HG02678 (cell line): Measurements from ENCODE around the gene ANGPTL3.
"Not testable (repeated sequence)": the region's sequence is repeated elsewhere in the genome, so short reads cannot be mapped to it uniquely, and the experiment has no call there.

ENCODE experiments used
- ATAC-seq: cut with Tn5 transposase; IDR thresholded peaks from one replicate; pipeline ENCODE4 v1.9.1; 2021; ENCODE audit warnings: mild to moderate bottlenecking, moderate library complexity; ENCODE audit not compliant: unreplicated experiment

ANGPTL3 gene, protein sequence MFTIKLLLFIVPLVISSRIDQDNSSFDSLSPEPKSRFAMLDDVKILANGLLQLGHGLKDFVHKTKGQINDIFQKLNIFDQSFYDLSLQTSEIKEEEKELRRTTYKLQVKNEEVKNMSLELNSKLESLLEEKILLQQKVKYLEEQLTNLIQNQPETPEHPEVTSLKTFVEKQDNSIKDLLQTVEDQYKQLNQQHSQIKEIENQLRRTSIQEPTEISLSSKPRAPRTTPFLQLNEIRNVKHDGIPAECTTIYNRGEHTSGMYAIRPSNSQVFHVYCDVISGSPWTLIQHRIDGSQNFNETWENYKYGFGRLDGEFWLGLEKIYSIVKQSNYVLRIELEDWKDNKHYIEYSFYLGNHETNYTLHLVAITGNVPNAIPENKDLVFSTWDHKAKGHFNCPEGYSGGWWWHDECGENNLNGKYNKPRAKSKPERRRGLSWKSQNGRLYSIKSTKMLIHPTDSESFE

DNA sequence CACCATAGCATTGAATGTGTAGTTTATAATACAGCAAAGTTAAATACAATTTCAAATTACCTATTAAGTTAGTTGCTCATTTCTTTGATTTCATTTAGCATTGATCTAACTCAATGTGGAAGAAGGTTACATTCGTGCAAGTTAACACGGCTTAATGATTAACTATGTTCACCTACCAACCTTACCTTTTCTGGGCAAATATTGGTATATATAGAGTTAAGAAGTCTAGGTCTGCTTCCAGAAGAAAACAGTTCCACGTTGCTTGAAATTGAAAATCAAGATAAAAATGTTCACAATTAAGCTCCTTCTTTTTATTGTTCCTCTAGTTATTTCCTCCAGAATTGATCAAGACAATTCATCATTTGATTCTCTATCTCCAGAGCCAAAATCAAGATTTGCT, at the start of gene ANGPTL3:
ANGPTL3 (plus strand) TSS at position 240 of the 400 bp plus-strand sequence; CDS start at position 287, 47 bp downstream.
- no peak for ATAC-seq

DNA sequence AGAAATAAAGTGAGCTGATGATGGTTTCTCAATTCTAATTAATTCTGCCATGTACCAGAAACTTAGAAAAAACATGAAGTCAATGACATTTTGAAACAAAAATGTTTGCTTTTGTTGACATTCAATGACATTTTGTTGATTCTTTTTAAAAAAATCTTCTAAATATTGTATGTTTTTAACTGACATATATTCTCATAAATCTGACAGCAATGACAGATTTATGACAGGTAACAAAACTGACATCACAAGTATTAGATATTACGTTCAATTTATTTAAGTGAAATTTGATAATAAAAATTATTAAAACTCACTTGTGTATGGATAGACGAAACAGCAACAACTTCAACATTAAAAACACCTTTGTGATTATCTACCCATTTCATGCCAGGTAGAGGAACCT, 36.0 kb upstream of the ANGPTL3 start:
- no peak for ATAC-seq

DNA sequence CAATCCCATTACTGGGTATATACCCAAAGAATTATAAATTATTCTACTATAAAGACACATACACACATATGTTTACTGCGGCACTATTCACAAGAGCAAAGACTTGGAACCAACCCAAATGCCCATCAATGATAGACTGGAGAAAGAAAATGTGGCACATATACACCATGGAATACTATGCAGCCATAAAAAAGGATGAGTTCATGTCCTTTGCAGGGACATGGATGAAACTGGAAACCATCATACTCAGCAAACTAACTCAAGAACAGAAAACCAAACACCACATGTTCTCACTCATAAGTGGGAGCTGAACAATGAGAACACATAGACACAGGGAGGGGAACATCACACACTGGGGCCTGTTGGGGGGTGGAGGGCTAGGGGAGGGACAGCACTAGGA, 30.1 kb upstream of the ANGPTL3 start:
- not testable (repeated sequence) for ATAC-seq

DNA sequence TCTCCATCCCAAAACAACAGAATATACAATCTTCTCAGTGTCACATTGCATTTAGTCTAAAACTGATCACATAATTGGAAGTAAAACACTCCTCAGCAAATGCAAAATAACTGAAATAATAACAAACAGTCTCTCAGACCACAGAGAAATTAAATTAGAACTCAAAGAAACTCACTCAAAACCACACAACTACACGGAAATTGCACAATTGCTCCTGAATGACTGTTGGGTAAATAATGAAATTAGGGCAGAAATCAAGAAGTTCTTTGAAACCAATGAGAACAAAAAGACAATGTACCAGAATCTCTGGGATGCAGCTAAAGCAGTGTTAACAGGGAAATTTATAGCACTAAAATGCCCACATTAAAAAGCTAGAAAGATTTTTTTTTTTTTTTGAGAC, 29.4 kb upstream of the ANGPTL3 start:
- not testable (repeated sequence) for ATAC-seq

DNA sequence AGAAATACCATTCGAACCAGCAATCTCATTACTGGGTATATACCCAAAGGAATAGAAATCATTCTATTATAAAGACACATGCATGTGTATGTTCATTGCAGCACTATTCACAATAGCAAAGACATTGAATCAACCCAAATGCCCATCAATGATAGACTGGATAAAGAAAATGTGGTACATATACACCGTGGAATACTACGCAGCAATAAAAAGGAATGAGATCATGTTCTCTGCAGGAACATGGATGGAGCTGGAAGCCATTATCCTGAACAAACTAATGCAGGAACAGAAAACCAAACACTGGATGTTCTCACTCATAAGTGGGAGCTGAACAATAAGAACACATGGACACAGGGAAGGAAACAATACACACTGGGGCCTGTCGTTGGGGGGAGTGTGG, 25.8 kb upstream of the ANGPTL3 start:
- ATAC-seq: not testable (repeated sequence)

DNA sequence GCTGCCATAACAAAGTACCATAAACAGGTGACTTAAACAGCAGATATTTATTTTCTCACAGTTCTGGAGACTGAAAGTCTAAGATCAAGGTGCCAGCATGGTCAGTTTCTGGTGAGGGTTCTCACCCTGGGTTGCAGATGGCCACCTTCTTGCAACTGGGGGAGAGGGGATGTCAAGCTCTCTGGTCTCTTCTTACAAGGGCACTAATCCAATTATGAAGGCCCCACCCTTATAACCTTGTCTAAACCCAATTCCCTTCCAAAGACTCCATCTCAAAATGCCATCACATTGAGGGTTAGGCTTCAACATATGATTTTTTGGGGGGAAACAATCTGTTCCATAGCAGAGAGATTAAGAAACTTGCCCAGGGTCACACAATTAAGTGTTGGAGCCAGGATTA, 24.8 kb upstream of the ANGPTL3 start:
- no peak for ATAC-seq

DNA sequence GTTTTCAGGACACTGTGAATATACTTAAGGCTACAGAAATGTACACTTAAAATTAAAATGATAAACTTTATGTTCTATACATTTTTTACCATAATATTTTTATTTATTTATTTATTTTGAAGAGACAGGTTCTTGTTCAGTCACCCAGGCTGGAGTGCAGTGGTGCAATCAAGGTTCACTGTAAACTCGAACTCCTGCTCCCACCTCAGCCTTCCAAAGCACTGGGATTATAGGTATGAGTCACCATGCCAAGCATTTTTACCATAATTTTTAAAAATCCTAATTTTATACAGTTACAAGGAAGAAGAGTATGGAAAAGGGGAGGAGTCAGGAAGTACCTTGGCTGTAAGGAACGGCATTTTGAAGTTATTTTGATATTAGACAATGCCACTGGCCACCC, 23.6 kb upstream of the ANGPTL3 start:
- no peak for ATAC-seq

DNA sequence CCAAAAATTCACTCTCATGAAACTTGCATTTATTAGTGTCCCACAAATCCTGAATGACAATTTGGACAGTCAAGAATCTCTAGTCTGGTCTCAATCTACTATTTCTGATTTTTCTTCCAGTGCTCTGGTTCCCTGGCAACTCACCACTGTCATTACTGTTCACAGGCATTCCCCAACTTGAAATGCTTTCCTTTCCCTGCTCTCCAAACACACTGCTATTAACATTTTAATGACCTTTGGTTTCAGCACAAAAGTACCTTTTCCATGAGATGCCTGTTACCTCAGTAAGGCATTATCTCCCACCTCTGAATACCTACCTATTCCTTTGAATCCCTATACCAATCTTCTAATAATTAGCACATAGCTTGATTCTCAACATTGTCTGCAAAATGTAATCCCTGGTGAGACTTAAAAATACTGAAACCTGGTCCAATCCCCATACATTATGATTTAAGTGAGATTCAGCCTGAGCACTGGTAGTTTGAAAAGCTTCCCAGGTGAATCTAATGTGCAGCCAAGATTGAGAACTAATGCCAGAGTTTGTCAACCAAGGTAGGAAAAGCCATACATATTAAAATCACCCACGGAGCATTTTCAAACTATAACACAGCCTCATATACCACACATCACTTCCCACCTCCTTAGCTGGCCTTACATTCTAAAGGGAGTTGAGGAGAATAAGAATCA, 11.7 kb upstream of the ANGPTL3 start:
- no peak for ATAC-seq

DNA sequence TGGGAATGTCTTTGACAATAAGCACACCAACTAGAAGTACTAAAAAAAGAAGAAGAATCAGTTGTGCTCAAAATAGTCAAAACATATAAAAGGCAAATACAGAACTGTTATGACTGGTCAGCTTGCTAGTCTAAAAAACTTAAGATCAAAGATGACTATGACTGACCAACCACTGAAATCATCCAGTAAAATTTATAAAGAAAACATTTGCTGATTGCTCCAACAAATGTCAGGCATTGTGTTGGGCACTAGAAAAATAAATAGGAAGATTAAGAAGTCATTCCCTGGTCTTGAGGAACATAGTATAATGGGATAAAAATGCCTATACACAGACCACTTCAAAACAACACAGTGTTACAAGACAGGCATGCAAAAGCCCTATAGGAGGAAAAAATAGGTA, 9.3 kb upstream of the ANGPTL3 start:
- ATAC-seq: no peak

DNA sequence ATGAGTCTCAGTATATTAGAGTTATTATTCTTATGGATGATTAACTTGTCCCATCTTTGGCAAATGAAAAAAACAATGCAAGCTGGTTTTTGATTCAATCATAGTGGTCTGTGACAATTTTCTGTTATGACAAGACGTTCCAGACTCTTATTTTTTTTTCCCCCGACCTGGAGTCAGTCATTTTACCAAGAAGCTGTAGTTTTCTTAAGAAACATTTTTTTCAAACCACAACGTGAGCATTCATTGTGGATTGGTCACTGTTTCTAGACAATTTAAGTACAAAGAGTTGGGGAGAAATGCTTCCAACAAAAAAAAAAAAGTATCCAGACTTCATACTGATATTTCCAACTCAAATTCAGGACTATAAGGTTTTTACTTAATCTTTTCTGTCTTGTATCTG, 8.0 kb upstream of the ANGPTL3 start:
- no peak for ATAC-seq

DNA sequence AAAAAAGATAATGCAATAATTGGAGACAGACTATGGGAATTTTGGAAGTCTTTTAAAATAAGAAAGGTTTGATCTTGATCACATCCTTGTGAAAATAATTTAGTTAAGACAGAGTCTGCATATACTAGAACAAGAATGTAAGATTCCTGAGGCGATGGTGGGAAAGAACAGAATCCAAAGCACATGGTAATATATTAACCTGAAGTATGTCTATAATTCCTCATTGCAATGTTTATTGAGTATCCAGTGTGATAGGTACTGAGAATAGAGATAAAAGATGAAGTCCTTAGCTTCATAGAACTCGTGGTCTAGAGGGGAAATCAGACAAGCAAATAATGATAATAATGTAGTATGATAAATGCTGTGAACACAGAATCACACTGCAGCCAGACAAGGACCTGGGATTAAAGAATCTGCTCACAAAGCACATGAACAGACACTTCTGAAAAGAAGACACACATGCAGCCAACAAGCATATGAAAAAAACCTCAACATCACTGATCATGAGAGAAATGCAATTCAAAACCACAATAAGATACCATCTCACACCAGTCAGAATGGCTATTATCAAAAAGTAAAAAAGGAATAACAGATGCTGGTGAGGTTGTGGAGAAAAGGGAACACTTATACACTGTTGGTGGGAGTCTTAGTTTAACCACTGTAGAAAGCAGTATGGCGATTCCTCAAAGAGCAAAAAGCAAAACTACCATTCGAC, 6.9 kb upstream of the ANGPTL3 start:
- no peak for ATAC-seq

DNA sequence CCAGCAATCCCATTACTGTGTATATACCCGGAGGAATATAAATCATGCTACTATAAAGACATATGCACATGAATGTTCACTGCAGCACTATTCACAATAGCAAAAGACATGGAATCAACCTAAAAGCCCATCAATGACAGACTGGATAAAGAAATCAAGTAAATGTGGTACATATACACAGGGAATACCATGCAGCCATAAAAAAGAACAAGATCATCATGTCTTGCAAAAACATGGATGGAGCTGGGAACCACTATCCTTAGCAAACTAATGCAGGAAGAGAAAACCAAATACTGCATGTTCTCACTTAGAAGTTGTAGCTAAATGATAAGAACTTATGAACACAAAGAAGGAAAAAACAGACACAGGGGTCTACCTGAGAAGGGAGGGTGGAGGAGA, 6.4 kb upstream of the ANGPTL3 start:
- no peak for ATAC-seq

DNA sequence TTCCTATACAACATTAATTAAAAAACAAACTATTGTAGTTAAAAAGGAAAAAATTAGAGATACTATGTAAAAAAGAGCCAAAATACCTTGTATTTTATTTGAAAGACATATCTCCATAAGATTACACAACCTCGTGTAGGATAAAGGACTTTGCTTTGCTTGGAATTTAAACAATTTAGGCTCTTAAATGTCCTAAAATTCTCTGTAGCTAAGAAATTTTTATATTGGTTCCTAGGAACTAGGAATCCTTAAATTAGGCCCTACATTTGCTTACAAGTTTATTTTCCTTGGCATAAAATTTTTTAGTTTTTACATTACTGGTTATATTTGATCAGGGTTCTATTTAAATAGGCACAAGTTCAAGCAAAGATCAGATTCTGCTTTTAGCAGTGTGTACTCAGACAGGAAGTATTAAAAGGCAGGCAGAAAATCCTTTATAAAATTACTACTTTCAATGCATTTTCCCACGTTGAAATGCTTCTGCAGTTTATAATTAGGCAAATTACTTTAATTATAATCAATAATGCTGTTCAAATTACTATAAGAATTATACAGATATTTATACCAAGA, 3.4 kb upstream of the ANGPTL3 start:
- no peak for ATAC-seq

DNA sequence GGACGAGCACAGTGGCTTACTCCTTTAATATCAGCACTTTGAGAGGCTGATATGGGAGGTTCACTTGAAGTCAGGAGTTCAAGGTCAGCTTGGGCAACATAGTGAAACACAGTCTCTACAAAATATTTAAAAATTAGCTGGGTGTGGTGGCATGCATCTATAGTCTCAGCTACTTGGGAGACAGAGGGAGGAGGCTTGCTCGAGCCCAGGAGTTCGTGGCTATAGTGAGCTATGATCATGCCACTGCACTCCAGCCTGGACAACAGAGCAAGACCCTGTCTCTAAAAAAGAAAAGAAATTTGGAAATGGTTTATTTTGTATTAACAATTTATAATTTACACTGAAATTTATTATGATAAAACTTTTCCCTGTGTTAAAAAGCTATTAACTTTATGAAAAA, 1.7 kb upstream of the ANGPTL3 start:
- no peak for ATAC-seq

DNA sequence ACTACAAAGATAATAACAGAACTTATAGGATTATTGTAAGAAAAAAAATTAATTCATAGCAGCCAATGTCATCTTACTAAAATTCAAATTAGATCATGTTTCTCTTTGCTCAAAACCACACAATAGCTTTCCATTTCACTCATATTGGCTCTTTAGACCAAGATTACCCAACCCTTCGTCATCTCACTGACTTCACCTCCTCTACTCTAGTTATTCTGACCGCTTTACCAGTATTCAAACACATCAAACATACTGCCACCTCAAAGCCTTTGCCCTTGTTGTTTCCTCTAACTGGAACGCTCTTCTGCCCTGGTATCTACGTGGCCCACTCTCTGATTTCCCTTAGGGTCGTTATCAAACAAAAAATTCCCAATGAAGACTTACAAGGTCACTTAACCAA, 1.7 kb downstream of the ANGPTL3 start:
- ATAC-seq: no peak

DNA sequence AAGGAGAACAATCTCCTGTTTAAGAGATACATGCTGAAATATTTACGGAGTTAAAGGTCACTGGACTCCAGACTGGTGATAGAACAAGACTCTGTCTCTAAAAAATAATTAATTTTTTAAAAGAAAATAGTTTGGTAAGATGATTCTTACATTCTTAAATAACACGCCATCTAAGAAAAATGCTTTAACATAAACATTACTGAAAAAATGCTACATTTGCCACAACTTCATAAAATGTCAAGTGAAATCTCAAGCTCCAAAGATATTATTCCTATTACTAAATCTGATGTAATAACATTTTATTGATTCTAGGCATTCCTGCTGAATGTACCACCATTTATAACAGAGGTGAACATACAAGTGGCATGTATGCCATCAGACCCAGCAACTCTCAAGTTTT, 4.1 kb downstream of the ANGPTL3 start:
- no peak for ATAC-seq

DNA sequence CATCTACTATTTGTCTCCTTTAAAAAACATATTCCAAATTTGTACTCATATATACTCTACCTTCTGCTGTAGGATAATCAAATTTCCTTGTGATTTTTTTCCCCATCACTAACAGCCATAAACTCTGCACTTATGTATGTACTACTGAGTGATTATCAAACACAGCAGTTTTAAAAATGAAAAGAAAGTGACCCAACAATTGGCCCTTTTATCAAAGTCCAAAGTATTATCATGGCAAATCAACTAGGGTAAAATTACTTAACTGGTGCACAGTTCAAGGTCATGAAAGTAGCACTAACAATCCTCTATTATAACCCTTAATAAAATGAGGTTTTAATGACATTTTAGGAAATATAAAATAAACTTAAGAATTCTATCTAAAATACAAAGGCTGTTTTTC, 11.6 kb downstream of the ANGPTL3 start:
- ATAC-seq: no peak

DNA sequence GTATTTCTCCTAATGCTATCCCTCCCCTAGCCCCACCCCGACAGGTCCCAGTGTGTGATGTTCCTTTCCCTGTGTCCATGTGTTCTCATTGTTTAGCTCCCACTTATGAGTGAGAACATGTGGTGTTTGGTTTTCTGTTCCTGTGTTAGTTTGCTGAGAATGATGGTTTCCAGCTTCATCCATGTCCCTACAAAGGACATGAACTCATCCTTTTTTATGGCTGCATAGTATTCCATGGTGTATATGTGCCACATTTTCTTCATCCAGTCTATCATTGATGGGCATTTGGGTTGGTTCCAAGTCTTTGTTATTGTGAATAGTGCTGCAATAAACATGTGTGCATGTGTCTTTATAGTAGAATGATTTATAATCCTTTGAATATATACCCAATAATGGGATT, 13.3 kb downstream of the ANGPTL3 start:
- not testable (repeated sequence) for ATAC-seq

DNA sequence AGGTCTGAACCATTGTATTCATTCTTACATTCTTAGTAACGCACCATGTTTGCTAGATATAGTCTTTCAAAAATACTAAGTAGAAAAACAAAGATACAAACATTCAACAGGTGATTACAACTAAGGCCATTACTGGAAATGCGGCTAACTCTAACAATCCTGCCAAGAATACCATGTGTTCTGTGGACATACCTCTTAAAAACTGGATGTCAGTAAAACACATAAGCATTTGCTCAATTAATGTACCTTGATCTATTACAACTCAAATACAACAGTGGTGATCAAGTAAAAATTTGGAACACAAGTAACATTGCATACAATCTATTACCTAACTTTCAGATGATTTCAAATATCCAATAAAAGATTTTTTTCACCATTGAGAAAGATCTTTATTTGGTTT, 15.4 kb downstream of the ANGPTL3 start:
- no peak for ATAC-seq

DNA sequence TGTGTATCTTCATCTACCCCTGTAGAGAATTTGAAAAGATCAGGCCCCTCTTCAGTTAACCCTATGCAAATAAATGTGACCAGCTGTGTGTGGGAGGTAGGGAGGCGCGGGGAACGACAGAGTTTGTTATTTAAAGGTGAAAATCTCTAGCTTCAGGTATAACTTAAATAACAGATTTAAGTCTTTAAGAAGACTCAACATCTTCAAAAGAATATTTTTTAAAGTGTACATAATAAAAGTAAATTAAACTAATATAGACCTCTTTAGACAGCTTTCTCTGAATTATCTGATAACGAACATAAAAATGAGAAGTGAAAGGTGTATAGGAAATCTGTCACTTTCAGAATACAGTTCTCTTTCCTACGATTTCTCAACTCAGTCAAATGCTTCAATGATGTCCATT, 16.0 kb downstream of the ANGPTL3 start:
- ATAC-seq: peak; percentile 96

DNA sequence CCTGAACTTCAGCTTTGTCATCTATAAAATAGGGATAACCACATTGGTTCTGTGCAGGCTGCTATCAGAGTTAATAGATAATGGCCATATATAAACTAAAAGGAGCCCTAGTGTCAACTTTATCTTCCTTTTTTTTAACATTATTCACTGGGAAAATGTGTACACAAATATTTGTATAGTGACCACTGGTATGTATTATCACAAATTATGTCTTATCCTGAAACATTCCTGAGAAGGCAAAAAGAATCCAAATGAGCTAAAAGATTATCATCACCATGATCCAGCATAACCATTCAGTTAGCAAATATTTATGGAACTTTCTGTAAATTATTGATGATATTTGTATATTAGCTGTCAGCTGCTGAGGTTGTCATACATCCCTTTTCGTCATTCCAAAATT, 16.6 kb downstream of the ANGPTL3 start:
- peak; percentile 6 for ATAC-seq
